ENCODE measurements around the gene ALDH18A1. TPM values are rescaled to one million over a fixed set of nuclear protein-coding genes. Genes with fewer than 3 reads are reported as not detected.

Gene ALDH18A1
- total RNA-seq, 1 experiment from 2014 or later = 166 TPM

DNA sequence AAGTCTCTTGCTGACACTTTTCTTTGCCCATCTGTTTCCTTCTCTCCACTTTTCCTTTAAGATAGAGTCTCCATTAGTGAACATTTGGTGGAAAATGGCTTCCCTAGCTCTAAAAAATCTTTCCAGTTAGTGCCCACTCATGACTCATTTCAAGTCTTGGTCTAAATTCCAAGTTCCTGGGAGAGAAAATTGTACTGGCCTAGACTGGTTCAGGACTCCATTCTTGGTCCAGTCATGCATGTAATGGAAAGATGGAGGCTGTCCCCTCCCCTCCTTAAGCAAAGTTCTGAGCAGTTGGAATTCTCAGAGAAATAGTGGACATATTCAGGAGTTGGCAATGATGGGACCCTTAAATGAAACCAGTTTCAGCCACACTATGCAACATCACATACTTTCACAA, 3.8 kb upstream of the ALDH18A1 start:
- ChIA-PET CTCF (no interaction called here), POLR2A (interaction anchor here (0.5 kb wide), 1 partner anchor 24 kb away, joined by 5 read pairs; no protein-coding TSS in a partner anchor)
- DNase-seq = no peak
- TF ChIP-seq, protein P1, sequence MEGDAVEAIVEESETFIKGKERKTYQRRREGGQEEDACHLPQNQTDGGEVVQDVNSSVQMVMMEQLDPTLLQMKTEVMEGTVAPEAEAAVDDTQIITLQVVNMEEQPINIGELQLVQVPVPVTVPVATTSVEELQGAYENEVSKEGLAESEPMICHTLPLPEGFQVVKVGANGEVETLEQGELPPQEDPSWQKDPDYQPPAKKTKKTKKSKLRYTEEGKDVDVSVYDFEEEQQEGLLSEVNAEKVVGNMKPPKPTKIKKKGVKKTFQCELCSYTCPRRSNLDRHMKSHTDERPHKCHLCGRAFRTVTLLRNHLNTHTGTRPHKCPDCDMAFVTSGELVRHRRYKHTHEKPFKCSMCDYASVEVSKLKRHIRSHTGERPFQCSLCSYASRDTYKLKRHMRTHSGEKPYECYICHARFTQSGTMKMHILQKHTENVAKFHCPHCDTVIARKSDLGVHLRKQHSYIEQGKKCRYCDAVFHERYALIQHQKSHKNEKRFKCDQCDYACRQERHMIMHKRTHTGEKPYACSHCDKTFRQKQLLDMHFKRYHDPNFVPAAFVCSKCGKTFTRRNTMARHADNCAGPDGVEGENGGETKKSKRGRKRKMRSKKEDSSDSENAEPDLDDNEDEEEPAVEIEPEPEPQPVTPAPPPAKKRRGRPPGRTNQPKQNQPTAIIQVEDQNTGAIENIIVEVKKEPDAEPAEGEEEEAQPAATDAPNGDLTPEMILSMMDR (IDR thresholded peaks at IDR 0.05; ENCODE audit: insufficient read depth in 1 of 2, low read depth in 1 of 2, low read length in 1 of 2, severe bottlenecking in 1 of 2, unreplicated experiment in 1 of 2) = no peak
- Histone ChIP-seq H3K9me3 (no peaks in the 10 kb centered on the region), H3K27me3 (replicated peaks; ENCODE audit: control insufficient read depth, insufficient read depth, low read length) (no peaks in the 10 kb centered on the region), H3K36me3 (ENCODE audit: control insufficient read depth, insufficient read depth, low read length) (peaks cover 2% of the 10 kb centered on the region; the same call in 1 of the 2 replicates), H3K4me1 (peaks cover 18% of the 10 kb centered on the region), H3K4me3 (ENCODE audit: low read depth, low read length) (no peak overlapping the region)
- H3K36me3 Mint-ChIP-seq (ENCODE audit: insufficient read depth, unreplicated experiment) = peaks cover 17% of the 10 kb centered on the region
- no peak overlapping the region for H3K27ac Mint-ChIP-seq (ENCODE audit: unreplicated experiment)
- H3K4me1 Mint-ChIP-seq (ENCODE audit: low read depth, unreplicated experiment) = peaks cover 18% of the 10 kb centered on the region
- intact Hi-C loops (cut with micrococcal nuclease; ENCODE audit: unreplicated experiment) = no loop called here
- no peak overlapping the region for H3K4me3 Mint-ChIP-seq (ENCODE audit: unreplicated experiment)
- BruUV-seq (replicated peaks) = no TSS peak
- no peaks in the 10 kb centered on the region for H3K9me3 Mint-ChIP-seq (ENCODE audit: unreplicated experiment)
- no peaks in the 10 kb centered on the region for H3K27me3 Mint-ChIP-seq (ENCODE audit: insufficient read depth, unreplicated experiment)

DNA sequence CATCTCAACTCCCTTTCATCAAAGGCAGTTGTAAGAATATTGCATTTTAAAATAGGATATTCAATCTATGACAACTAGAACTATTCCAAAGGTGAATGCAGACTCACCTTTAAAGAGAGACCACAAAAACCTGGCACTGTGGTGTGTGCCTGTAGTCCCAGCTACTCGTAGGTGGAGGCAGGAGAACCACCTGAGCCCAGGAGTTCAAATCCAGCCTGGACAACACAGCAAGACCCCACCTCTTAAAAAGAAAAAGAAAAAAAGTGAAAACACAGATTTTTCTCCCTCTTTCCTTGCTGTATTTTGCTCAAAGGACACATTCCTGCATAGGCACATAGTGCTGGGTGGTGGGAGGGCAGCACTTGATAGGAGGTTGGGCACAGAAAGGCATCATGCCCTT, 739 bp upstream of the ALDH18A1 start:
- intact Hi-C loops (cut with micrococcal nuclease; ENCODE audit: unreplicated experiment) = loop anchor here (2.0 kb wide), 1 partner anchor 18 kb away; no protein-coding TSS in a partner anchor
- Mint-ChIP-seq H3K27me3 (ENCODE audit: insufficient read depth, unreplicated experiment) (no peaks in the 10 kb centered on the region), H3K27ac (ENCODE audit: unreplicated experiment) (peak overlapping the region; percentile 98), H3K4me3 (ENCODE audit: unreplicated experiment) (peak overlapping the region; percentile 99), H3K9me3 (ENCODE audit: unreplicated experiment) (no peaks in the 10 kb centered on the region), H3K4me1 (ENCODE audit: low read depth, unreplicated experiment) (peaks cover 20% of the 10 kb centered on the region), H3K36me3 (ENCODE audit: insufficient read depth, unreplicated experiment) (peaks cover 29% of the 10 kb centered on the region)
- TF ChIP-seq, protein P1 (IDR thresholded peaks at IDR 0.05; ENCODE audit: insufficient read depth in 1 of 2, low read depth in 1 of 2, low read length in 1 of 2, severe bottlenecking in 1 of 2, unreplicated experiment in 1 of 2) = no peak
- CTCF ChIA-PET = interaction anchor here (0.6 to 1.4 kb wide), 3 partner anchors 8 to 37 kb away, joined by 3 to 13 read pairs (median 6); partner anchors contain the start of gene TCTN3
- POLR2A ChIA-PET = interaction anchor here (0.8 to 1.2 kb wide), 3 partner anchors 18 to 36 kb away, joined by 3 to 6 read pairs (median 4); partner anchors contain the start of gene TCTN3
- H3K27me3 ChIP-seq (replicated peaks; ENCODE audit: control insufficient read depth, insufficient read depth, low read length) = no peaks in the 10 kb centered on the region
- BruUV-seq (replicated peaks) = TSS peak; percentile 78
- peaks cover 3% of the 10 kb centered on the region; the same call in 1 of the 2 replicates for H3K36me3 ChIP-seq (ENCODE audit: control insufficient read depth, insufficient read depth, low read length)
- peak overlapping the region; percentile 99 for H3K4me3 ChIP-seq (ENCODE audit: low read depth, low read length)
- H3K4me1 ChIP-seq = peaks cover 14% of the 10 kb centered on the region
- H3K9me3 ChIP-seq = no peaks in the 10 kb centered on the region
- no peak for DNase-seq

DNA sequence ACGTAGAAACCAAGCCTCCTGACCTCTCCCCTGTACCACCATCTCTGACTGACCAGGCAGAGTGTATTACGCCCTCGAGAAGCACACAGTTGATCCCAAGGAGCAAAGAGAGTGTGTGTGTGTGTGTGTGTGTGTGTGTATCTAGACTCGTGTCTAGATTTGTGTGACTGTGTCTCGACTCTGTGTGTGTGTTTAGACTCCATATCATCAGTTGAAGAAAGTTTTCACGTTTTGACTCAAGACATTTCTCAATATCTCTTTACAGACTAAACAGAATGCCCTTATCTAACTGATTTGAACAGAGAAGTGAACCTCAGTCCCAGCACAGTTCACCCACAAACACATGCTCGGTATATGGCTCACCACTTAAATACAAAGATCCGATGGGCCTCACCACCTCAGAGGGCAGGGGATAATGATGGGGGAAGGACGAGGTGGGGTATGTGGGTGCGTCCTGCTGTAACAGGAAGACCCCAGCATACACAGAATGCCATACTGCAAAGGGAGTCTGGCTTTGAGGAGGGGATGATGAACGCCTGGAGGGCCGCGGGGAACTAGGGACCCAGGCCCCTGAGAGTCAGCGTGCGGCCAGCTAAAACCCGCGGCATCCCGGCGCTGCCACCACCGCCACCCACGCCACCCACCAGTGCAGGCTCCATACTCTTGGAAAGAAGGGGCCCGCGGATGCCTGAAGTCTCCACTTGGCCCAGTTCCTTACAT, 780 bp downstream of the ALDH18A1 start:
- H3K27ac Mint-ChIP-seq (ENCODE audit: unreplicated experiment) = peak overlapping the region; percentile 98
- intact Hi-C loops (cut with micrococcal nuclease; ENCODE audit: unreplicated experiment) = loop anchor here (1.0 to 2.0 kb wide), 2 partner anchors 19 to 20 kb away; no protein-coding TSS in a partner anchor
- no peak for DNase-seq
- no peaks in the 10 kb centered on the region for H3K27me3 Mint-ChIP-seq (ENCODE audit: insufficient read depth, unreplicated experiment)
- BruUV-seq (replicated peaks) = TSS peak; percentile 52
- Histone ChIP-seq H3K4me3 (ENCODE audit: low read depth, low read length) (peak overlapping the region; percentile 99), H3K36me3 (ENCODE audit: control insufficient read depth, insufficient read depth, low read length) (peaks cover 7% of the 10 kb centered on the region), H3K9me3 (no peaks in the 10 kb centered on the region; the same call in 1 of the 2 replicates), H3K4me1 (no peaks in the 10 kb centered on the region), H3K27me3 (replicated peaks; ENCODE audit: control insufficient read depth, insufficient read depth, low read length) (no peaks in the 10 kb centered on the region)
- H3K4me1 Mint-ChIP-seq (ENCODE audit: low read depth, unreplicated experiment) = peaks cover 12% of the 10 kb centered on the region
- ChIA-PET CTCF (interaction anchor here (1.2 to 1.4 kb wide), 2 partner anchors 22 to 38 kb away, joined by 3 to 13 read pairs; partner anchors contain the start of gene TCTN3), POLR2A (interaction anchor here (1.2 kb wide), 1 partner anchor 20 kb away, joined by 4 read pairs; no protein-coding TSS in a partner anchor)
- peak overlapping the region; percentile 99 for H3K4me3 Mint-ChIP-seq (ENCODE audit: unreplicated experiment)
- TF ChIP-seq, protein P1 (IDR thresholded peaks at IDR 0.05; ENCODE audit: insufficient read depth in 1 of 2, low read depth in 1 of 2, low read length in 1 of 2, severe bottlenecking in 1 of 2, unreplicated experiment in 1 of 2) = no peak
- H3K36me3 Mint-ChIP-seq (ENCODE audit: insufficient read depth, unreplicated experiment) = peaks cover 45% of the 10 kb centered on the region
- peaks cover 10% of the 10 kb centered on the region for H3K9me3 Mint-ChIP-seq (ENCODE audit: unreplicated experiment)
